H1 (cell line): ENCODE results near the gene TTLL5.

Experiments
- ASH2L ChIP-seq: fragments of 200-600, 300-600 bp; sonication (generic); IDR thresholded peaks from one replicate; pipeline ENCODE4 v1.7.1; 2017; ENCODE audit warnings: low read length
- ATF2 ChIP-seq: IDR thresholded peaks from 2 replicates; pipeline ENCODE4 v1.6.1; 2012; ENCODE audit warnings: low read length, inconsistent platforms
- CTCF ChIP-seq, 3 experiments: IDR thresholded peaks; 1 replicate in 2 of 3; 2 replicates in 1 of 3; pipeline versions ENCODE4 v1.5.1 to v1.6.1; 2011; ENCODE audit warnings: low read length in 3 of 3, mild to moderate bottlenecking in 3 of 3, inconsistent platforms in 2 of 3, low read depth in 1 of 3, moderate library complexity in 1 of 3; ENCODE audit not compliant: insufficient read depth in 1 of 3; ENCODE audit errors: control extremely low read depth in 1 of 3
- EP300 ChIP-seq, 2 experiments: IDR thresholded peaks; 1 replicate in 1 of 2; 2 replicates in 1 of 2; pipeline ENCODE4 v1.6.1; 2011 to 2012; ENCODE audit warnings: low read depth in 2 of 2, low read length in 2 of 2, mild to moderate bottlenecking in 2 of 2, borderline replicate concordance in 1 of 2, inconsistent platforms in 1 of 2, moderate library complexity in 1 of 2
- EZH2 ChIP-seq: fragments of 200-600 bp; sonication (generic); IDR thresholded peaks from 2 replicates; pipeline ENCODE4 v1.7.1; 2012; ENCODE audit warnings: low read depth, mild to moderate bottlenecking, moderate library complexity, low read length, inconsistent platforms; ENCODE audit not compliant: severe bottlenecking
- JUN ChIP-seq: IDR thresholded peaks from 2 replicates; pipeline ENCODE4 v1.6.1; 2011; ENCODE audit warnings: low read depth, mild to moderate bottlenecking, improper control_type of control experiment, low read length
- MAFK ChIP-seq: IDR thresholded peaks from 2 replicates; pipeline ENCODE4 v1.6.1; 2012; ENCODE audit warnings: low read depth, mild to moderate bottlenecking, improper control_type of control experiment, low read length
- POLR2A ChIP-seq, 2 experiments: IDR thresholded peaks; 1 replicate in 1 of 2; 2 replicates in 1 of 2; pipeline ENCODE4 v1.6.1; 2011; ENCODE audit warnings: low read depth in 2 of 2, low read length in 2 of 2, mild to moderate bottlenecking in 2 of 2; ENCODE audit errors: control extremely low read depth in 1 of 2
- SP4 ChIP-seq: IDR thresholded peaks from 2 replicates; pipeline ENCODE4 v1.6.1; 2012; ENCODE audit warnings: low read length, inconsistent platforms

- TF ChIP-seq POLR2A (IDR thresholded peaks at IDR 0.05; ENCODE audit: control extremely low read depth in 1 of 2, low read depth in 2 of 2, low read length in 2 of 2) (no peak), ASH2L (no peak), SP4 (no peak), CTCF (IDR thresholded peaks at IDR 0.05; ENCODE audit: control extremely low read depth in 1 of 3, insufficient read depth in 1 of 3, low read depth in 1 of 3, low read length in 3 of 3) (no peak), EZH2 (no peak), ATF2 (no peak), JUN (no peak), MAFK (no peak), EP300 (IDR thresholded peaks at IDR 0.05; ENCODE audit: borderline replicate concordance in 1 of 2, low read depth in 2 of 2, low read length in 2 of 2) (no peak)
Observed at GRCh38 chr14:75689012-75689411, 28.0 kb downstream of the TTLL5 start.
